SU-DHL-6 (cell line): ENCODE results near the gene ARCN1.

Source experiments
- CTCF ChIP-seq: fragments of 200-600 bp; sonication (generic); IDR thresholded peaks from one replicate; pipeline ENCODE4 v1.5.1; 2017; ENCODE audit warnings: antibody characterized with exemption, mild to moderate bottlenecking, low read length, moderate library complexity; ENCODE audit not compliant: insufficient read depth, poor library complexity, severe bottlenecking
- EZH2phosphoT487 ChIP-seq: fragments of 200-600 bp; sonication (generic), shearing (Covaris generic); conservative IDR thresholded peaks from 2 replicates; pipeline ENCODE4 v1.6.1; 2018; ENCODE audit warnings: mild to moderate bottlenecking, antibody characterized with exemption, low read length, moderate library complexity, mixed read lengths

- TF ChIP-seq CTCF, result no peak
- no peak for TF ChIP-seq EZH2phosphoT487
Observed at GRCh38 chr11:118572061-118572980, at the start of gene ARCN1.
